Effector CD4-positive, alpha-beta T cell (primary cell): ENCODE data around the gene BEAN1.

Source experiments
- DNase-seq: peaks from one replicate; pipeline ENCODE4 v3.0.0-alpha.2; 2020

The BEAN1 gene

GRCh38 chr16:66471716-66472393 lies 44.8 kb downstream of the BEAN1 start:
- DNase-seq, result no peak

GRCh38 chr16:66473051-66473571 lies 46.0 kb downstream of the BEAN1 start:
- DNase-seq, result no peak

GRCh38 chr16:66473654-66474519 lies 46.8 kb downstream of the BEAN1 start:
- DNase-seq, result no peak

- peak; percentile 23 for DNase-seq
Measured at GRCh38 chr16:66474750-66475199, 47.7 kb downstream of the BEAN1 start.

- no peak for DNase-seq
Measured at GRCh38 chr16:66475232-66475631, 48.1 kb downstream of the BEAN1 start.

GRCh38 chr16:66476328-66477027 lies 49.4 kb downstream of the BEAN1 start:
- no peak for DNase-seq

GRCh38 chr16:66477028-66477515 lies 50.0 kb downstream of the BEAN1 start:
- no peak for DNase-seq

GRCh38 chr16:66478733-66479511 lies 51.8 kb downstream of the BEAN1 start:
- DNase-seq, result peak; percentile 64

- DNase-seq, result no peak
Measured at GRCh38 chr16:66479661-66480264, 52.7 kb downstream of the BEAN1 start.

- no peak for DNase-seq
Measured at GRCh38 chr16:66480265-66481080, 53.4 kb downstream of the BEAN1 start.

- DNase-seq, result no peak
Measured at GRCh38 chr16:66481081-66481942, 54.2 kb downstream of the BEAN1 start.

- DNase-seq, result no peak
Measured at GRCh38 chr16:66481943-66482390, 54.9 kb downstream of the BEAN1 start.

GRCh38 chr16:66483689-66484452 lies 56.8 kb downstream of the BEAN1 start:
- DNase-seq, result peak; percentile 65

- DNase-seq, result no peak
Measured at GRCh38 chr16:66484453-66485213, 57.5 kb downstream of the BEAN1 start.

- DNase-seq, result no peak
Measured at GRCh38 chr16:66485376-66485775, 58.3 kb downstream of the BEAN1 start.

GRCh38 chr16:66486199-66486772 lies 59.2 kb downstream of the BEAN1 start:
- DNase-seq, result no peak

GRCh38 chr16:66486773-66487579 lies 59.9 kb downstream of the BEAN1 start:
- no peak for DNase-seq
